GM18867 (cell line): Measurements from ENCODE around the gene CFAP43.
"Not testable (repeated sequence)": the region's sequence is repeated elsewhere in the genome, so short reads cannot be mapped to it uniquely, and the experiment has no call there.

Experiments
- ATAC-seq: cut with Tn5 transposase; IDR thresholded peaks from one replicate; pipeline ENCODE4 v1.9.1; 2021; ENCODE audit warnings: mild to moderate bottlenecking, moderate library complexity; ENCODE audit not compliant: unreplicated experiment

CFAP43 gene

GRCh38 chr10:104230490-104230889 is 1.7 kb downstream of the CFAP43 start:
- no peak for ATAC-seq

GRCh38 chr10:104223304-104223703 is 8.9 kb downstream of the CFAP43 start:
- ATAC-seq = no peak

GRCh38 chr10:104220522-104220921 is 11.6 kb downstream of the CFAP43 start:
- ATAC-seq = no peak

- ATAC-seq = no peak
Measured at GRCh38 chr10:104218751-104219150, 13.4 kb downstream of the CFAP43 start.

GRCh38 chr10:104216631-104217030 is 15.5 kb downstream of the CFAP43 start:
- ATAC-seq = no peak

- ATAC-seq = no peak
Measured at GRCh38 chr10:104209575-104210198, 22.5 kb downstream of the CFAP43 start.

- no peak for ATAC-seq
Measured at GRCh38 chr10:104208730-104209129, 23.4 kb downstream of the CFAP43 start.

GRCh38 chr10:104202231-104202630 is 29.9 kb downstream of the CFAP43 start:
- ATAC-seq = no peak

GRCh38 chr10:104201636-104202035 is 30.5 kb downstream of the CFAP43 start:
- no peak for ATAC-seq

- ATAC-seq = no peak
Measured at GRCh38 chr10:104199567-104199966, 32.6 kb downstream of the CFAP43 start.

- ATAC-seq = no peak
Measured at GRCh38 chr10:104197364-104197763, 34.8 kb downstream of the CFAP43 start.

- no peak for ATAC-seq
Measured at GRCh38 chr10:104195706-104196105, 36.5 kb downstream of the CFAP43 start.

- ATAC-seq = no peak
Measured at GRCh38 chr10:104193787-104194186, 38.4 kb downstream of the CFAP43 start.

- no peak for ATAC-seq
Measured at GRCh38 chr10:104190695-104191094, 41.5 kb downstream of the CFAP43 start.

GRCh38 chr10:104183682-104184081 is 48.5 kb downstream of the CFAP43 start:
- no peak for ATAC-seq

GRCh38 chr10:104174136-104174535 is 58.0 kb downstream of the CFAP43 start:
- not testable (repeated sequence) for ATAC-seq

- no peak for ATAC-seq
Measured at GRCh38 chr10:104170610-104171254, 61.4 kb downstream of the CFAP43 start.

- no peak for ATAC-seq
Measured at GRCh38 chr10:104155591-104155990, 76.6 kb downstream of the CFAP43 start.

- no peak for ATAC-seq
Measured at GRCh38 chr10:104151737-104152136, 80.4 kb downstream of the CFAP43 start.

GRCh38 chr10:104150139-104150538 is 82.0 kb downstream of the CFAP43 start:
- no peak for ATAC-seq

- no peak for ATAC-seq
Measured at GRCh38 chr10:104146882-104147281, 85.3 kb downstream of the CFAP43 start.

GRCh38 chr10:104144931-104145330 is 87.2 kb downstream of the CFAP43 start:
- no peak for ATAC-seq

GRCh38 chr10:104143829-104144228 is 88.3 kb downstream of the CFAP43 start:
- no peak for ATAC-seq
